HG02970 (cell line): ENCODE measurements around the gene NCKAP5.

Experiments used
- ATAC-seq: cut with Tn5 transposase; IDR thresholded peaks from one replicate; pipeline ENCODE4 v1.9.1; 2021; ENCODE audit warnings: mild to moderate bottlenecking, moderate library complexity, moderate number of reproducible peaks; ENCODE audit not compliant: unreplicated experiment, low FRiP score

The NCKAP5 gene

GRCh38 chr2:133500917-133501316 is 67.3 kb downstream of the NCKAP5 start:
- ATAC-seq: no peak

DNA sequence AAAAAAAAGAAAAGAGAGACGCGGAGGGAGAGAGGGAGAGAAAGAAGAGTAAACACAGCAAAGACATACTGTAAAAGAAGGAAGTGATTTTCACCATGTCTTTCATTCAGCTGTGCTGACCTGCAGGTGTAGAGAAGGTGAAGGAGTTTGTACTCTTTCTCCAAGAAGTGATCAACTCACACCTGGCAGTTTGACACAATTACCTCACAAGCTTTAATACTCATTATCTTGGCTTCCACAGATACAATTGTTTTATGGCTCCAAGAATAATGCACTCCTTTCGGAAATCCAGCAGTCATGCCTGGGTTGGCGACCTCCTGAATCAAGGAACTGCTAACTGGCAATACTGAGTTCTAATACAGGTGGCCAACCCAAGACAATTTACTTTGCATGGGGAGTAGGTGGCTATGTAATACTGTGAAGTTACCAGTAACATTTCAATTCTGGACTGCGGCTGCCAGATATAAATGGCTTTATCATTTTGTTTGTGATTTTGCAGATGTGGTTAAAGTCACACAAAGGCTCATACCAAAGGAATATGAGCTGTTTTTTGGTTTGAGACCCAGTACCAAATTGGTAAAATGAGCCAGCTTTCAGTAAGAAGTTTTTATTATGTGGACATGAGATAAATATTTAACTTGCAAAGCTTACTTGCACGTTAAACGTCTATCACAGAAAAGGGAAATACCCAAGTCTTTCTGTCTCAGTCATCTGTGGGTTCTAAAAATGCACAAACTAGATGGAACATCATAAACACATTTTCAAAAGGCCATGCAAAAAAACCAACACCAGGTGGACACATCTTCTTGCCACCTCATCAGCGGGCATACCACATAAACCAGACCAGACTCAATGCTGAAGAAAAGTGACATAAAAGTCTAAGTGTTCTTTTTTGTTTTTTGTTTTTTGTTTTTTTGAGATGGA is 69.3 kb downstream of the NCKAP5 start:
- peak; percentile 72 for ATAC-seq

- ATAC-seq: no peak
Measured at GRCh38 chr2:133497951-133498565, 70.2 kb downstream of the NCKAP5 start.

- ATAC-seq: no peak
Measured at GRCh38 chr2:133497270-133497893, 70.9 kb downstream of the NCKAP5 start.

- ATAC-seq: no peak
Measured at GRCh38 chr2:133496501-133497269, 71.6 kb downstream of the NCKAP5 start.

- no peak for ATAC-seq
Measured at GRCh38 chr2:133495226-133495625, 73.0 kb downstream of the NCKAP5 start.

GRCh38 chr2:133492719-133493380 is 75.4 kb downstream of the NCKAP5 start:
- ATAC-seq: no peak

DNA sequence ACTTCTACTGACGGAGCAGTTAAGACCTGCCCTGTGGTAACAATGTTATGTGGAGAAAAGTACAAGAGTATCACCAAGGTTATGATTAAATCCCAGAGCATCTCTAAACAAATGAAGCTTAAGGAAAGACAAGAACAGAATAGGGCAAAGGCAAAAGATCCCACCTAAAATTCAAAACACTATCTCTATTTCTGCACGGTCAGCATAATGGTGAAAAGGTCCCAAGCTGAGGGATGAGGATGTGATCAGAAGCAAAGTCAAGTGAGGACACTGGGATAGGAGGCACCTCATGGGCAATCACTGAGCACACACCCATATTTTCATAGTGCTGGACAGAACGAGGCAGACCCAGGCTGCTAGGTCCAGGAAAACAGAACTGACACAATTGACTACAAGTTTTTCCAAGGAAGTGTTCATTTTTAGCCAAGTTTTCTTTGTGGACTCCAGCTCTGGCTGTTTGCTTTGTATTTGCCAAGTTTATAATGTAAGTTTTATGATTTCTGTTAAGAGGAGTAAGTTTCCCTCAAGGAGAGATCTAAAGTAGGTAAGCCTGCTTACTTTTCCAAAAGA is 77.8 kb downstream of the NCKAP5 start:
- no peak for ATAC-seq

DNA sequence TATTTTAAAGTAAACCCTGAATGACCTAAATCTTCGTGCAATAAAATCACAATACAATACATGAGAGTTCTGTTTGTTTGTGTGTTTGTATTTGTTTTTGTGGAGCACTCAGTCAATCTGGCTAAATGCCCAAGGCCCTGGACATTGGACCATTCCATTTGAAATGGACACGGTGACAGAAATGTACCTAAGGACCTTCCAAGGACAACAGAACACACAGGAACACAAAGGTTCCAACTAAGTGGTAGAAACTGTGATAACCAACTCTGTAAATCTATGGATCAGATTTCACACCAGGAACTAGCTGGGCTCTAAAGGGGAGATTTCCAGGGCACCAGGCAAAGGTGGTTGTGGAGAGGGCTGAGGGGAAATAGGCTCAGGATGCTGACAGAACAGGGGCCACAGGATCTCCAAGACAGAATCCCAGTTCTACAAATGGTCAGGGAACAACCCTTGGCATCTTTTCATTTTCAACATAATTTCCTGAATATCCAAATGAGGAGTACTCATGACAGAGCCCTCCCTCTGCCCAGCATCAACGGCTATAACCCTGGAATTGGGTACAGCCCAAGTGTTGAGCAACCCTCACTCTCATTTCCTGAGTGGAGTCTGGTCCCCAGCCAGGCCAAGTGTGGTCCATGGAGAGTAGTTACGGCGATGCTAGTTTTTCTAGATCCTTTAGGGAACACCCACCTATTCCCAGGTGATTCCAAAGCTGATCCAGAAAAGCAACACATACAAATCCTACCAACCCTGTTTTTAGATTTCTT is 78.4 kb downstream of the NCKAP5 start:
- no peak for ATAC-seq

GRCh38 chr2:133489146-133489545 is 79.1 kb downstream of the NCKAP5 start:
- ATAC-seq: no peak

DNA sequence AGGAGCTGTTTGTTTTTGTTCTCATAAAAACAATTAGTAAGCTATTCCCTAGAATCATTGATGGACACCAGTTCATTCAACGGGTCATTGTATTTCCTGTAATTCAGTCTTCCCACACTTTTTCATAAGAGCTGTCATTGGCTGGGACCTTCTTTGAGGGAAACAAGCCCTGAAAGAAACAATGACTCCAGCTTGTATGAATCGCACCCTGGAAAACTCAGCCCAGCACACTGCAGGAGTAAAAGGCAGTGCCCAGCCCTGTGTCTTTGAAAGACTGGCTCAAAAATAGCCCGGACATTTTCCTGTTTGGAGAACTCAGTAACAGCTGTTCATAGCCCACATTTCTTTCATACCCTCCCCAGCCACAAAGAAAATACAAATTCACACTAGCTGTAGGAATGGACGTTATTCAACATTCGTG is 81.5 kb downstream of the NCKAP5 start:
- no peak for ATAC-seq

- no peak for ATAC-seq
Measured at GRCh38 chr2:133485868-133486267, 82.4 kb downstream of the NCKAP5 start.

DNA sequence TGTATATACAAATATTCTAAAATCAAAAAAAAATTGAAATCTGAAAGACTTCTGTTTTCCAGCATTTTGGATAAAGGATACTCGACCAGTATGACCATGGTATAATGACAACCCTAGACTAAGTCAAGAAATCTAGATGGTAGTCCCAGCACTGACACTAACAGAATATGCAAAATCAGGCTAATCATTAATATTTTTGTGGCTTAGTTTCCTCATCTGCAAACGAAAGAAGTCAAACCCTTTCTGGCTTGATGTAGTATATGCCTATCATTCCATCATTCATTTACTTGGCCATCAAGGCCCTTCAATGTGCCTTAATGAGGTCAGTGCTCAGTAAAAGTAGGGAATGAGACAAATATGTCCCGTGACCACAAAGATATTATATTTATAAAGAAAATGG is 83.5 kb downstream of the NCKAP5 start:
- ATAC-seq: no peak

GRCh38 chr2:133484106-133484505 is 84.2 kb downstream of the NCKAP5 start:
- no peak for ATAC-seq

- ATAC-seq: no peak
Measured at GRCh38 chr2:133483181-133483580, 85.1 kb downstream of the NCKAP5 start.

- no peak for ATAC-seq
Measured at GRCh38 chr2:133480707-133481429, 87.4 kb downstream of the NCKAP5 start.

- ATAC-seq: no peak
Measured at GRCh38 chr2:133477616-133477990, 90.7 kb downstream of the NCKAP5 start.

GRCh38 chr2:133476931-133477615 is 91.2 kb downstream of the NCKAP5 start:
- no peak for ATAC-seq
